ENCODE results near the gene NT5M. TPM values are rescaled to one million over a fixed set of nuclear protein-coding genes. Genes with fewer than 3 reads are reported as not detected.
"Not testable (repeated sequence)": the region's sequence is repeated elsewhere in the genome, so short reads cannot be mapped to it uniquely, and the experiment has no call there.

Gene NT5M
- total RNA-seq, 1 donor from 2014 or later, result 2.1 TPM

- DNase-seq (ENCODE audit: low spot score), result not testable (repeated sequence)
Measured at GRCh38 chr17:17301659-17302058, 1.5 kb upstream of the NT5M start.

- no peak for DNase-seq (ENCODE audit: low spot score)
Measured at GRCh38 chr17:17303847-17304490, 796 bp downstream of the NT5M start.

GRCh38 chr17:17304521-17304985, 1.4 kb downstream of the NT5M start:
- DNase-seq (ENCODE audit: low spot score), result no peak

GRCh38 chr17:17305281-17305801, 2.2 kb downstream of the NT5M start:
- DNase-seq (ENCODE audit: low spot score), result no peak

DNA sequence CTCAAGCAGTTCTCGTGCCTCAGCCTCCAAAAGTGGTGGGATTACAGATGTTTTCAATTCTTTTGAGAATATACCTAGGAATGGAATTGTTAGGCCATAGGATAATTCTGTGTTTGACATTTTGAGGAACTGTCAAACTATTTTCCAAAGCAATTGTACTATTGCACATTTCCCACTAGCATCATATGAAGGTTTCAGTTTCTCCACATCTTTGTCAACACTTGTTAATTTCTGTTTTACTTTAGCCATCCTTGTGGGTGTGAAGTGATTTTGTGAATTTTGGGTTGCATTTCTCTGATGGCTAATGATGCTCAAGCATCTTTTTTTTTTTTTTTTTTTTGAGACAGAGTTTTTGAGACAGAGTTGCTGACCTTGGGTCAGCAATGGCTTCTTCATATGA, 6.2 kb downstream of the NT5M start:
- no peak for DNase-seq (ENCODE audit: low spot score)

GRCh38 chr17:17313350-17313991, 10.3 kb downstream of the NT5M start:
- no peak for DNase-seq (ENCODE audit: low spot score)

GRCh38 chr17:17314501-17315071, 11.4 kb downstream of the NT5M start:
- DNase-seq (ENCODE audit: low spot score), result no peak

DNA sequence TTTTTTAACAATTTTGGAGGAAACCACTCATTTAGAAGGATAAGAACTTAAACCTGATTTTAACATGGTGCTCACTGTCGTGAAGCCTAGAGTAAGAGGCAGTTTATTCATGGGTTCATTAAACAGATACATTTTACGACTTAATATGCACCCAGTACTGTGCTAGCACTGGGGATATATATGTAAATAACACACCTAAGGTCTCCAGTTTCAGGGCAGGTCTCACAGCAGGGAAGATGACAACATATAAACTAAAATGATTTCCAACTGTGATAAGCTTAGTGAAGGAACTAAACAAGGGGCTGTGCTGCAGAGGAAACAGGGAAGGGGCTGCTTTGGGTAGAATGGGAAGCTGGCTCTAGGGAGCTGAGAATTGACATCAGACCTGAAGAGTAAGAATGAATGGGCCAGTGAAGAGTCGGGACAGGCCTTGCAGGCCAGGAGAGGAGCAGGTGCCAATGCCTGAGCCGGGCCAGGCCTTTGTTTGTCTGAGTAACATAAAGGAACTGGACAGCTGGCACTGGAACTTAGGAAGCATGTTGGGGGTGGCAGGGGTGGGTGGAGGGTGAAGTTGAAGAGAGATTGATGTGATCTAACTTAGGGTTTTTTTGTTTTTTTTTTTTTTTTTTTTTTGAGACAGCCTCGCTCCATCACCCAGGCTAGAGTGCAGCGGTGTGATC, 12.1 kb downstream of the NT5M start:
- no peak for DNase-seq (ENCODE audit: low spot score)

GRCh38 chr17:17320188-17320910, 17.2 kb downstream of the NT5M start:
- no peak for DNase-seq (ENCODE audit: low spot score)

GRCh38 chr17:17320911-17321220, 17.7 kb downstream of the NT5M start:
- no peak for DNase-seq (ENCODE audit: low spot score)

DNA sequence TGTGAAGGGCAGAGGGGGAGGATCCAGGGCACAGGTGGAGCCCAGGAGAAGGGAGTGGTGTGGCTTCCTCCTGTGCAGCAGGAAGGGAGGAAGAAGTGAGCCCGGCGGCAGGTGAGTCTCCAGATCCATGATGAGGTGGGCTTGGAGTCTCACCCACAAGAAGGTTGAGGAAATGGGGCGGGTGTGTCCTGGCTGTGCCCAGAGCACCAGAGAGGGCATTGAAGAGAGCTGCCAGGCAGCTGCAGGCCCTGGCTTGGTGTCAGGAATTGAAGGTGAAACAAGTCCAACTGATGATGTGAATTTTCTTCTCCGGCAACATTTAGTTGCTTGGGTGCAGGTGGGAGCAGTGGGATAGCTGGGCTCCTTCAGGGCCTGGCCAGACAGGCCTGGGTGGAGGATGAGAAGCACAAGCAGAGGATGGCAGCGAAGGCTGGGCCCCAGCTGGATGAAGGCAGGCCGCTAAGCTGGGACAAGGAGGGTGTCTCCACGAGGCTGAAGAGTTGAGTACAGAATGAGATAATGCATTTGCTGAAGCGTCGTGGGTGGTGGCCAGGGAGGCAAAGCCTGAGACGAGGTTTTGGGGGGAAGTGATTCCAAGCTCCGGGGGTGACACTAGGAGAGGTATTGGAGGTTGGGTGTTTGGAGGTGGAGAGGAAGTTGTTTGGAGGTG, 18.3 kb downstream of the NT5M start:
- no peak for DNase-seq (ENCODE audit: low spot score)

DNA sequence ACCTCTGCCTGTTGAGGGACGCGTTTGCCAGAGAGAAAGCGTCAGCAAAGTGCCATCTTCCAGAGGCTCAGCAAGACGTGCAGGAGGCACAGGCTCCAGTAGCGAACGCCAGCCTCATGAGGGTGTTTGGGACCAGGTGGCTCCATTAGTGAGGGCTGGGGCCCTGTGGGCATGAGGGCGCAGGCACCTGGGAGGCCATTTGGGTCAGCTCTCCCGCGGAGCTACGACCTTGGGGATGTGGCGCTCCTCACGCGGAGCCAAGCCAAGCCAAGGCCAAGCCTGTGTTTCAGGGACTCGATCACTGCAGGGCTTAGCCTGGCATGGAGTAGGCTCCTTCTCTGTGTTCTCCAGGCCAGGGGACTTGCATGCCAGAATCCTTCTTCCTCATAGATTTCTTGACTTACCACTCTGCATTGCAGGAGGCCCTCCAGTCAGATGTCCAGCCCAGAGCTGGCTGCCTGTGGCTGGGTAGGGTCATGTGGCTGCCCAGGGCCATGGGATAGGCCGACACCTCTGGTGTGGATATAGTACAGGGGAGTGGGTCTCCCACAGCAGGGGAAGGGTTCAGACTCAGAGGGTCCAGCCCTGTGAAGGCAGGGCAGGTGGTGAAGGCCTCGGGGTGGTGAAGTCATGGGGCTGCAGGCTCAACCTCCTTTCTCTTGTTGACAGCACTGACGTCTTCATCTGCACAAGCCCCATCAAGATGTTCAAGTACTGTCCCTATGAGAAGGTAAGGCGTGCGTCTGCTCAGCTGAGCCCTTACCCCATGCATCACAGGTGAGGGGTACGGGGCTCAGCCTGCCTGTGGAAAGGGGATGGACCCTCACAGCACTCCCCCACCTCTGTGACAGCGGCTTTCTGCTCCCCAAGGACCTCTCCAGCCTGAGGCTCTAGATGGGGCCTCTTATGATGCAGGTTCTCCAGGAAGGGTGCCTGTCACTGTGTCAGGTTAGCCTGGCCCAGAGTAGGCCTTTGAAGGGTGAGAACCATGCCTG, 19.6 kb downstream of the NT5M start:
- DNase-seq (ENCODE audit: low spot score), result no peak

- no peak for DNase-seq (ENCODE audit: low spot score)
Measured at GRCh38 chr17:17324616-17325015, 21.4 kb downstream of the NT5M start.

DNA sequence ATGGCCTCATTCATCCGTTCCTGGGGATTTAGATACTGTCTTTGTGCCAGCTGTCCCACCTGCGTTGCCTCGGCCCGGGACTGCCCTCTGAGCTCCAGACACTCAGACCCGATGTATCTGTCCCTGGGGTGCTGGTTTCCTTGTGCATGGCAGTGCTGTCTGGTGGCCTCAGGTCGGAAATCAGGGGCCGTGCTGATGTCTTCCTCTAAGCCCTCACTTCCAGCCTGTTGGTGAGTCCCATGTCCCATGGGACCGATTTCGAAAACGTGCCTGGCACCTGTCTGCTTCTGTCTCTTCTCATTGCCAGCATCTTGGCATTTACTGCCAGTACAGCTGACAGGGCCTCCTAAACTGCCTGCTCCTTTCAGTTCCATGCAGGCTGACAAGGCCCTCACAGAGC, 22.1 kb downstream of the NT5M start:
- DNase-seq (ENCODE audit: low spot score), result no peak

- no peak for DNase-seq (ENCODE audit: low spot score)
Measured at GRCh38 chr17:17325816-17326215, 22.6 kb downstream of the NT5M start.

- DNase-seq (ENCODE audit: low spot score), result no peak
Measured at GRCh38 chr17:17326275-17326875, 23.2 kb downstream of the NT5M start.

DNA sequence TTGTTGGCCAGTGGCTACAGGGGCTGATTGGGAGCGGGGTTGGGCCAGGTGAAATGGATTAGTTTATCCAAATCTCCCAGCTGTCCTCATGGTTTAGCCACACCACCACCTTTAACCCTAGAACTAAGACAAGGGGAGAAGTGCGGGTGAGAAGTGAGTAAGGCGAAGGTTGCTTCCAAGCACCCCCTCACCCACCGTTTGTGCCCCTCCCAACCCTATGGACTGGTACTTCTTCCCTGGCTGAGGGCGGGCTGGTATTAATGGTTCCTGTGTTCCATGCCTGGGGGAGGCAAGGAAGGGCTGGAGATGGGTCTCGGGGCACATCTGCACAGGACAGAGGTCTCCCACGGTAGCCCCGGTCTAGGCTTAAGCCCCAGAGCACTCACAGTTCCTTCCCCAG, 25.1 kb downstream of the NT5M start:
- DNase-seq (ENCODE audit: low spot score), result no peak

DNA sequence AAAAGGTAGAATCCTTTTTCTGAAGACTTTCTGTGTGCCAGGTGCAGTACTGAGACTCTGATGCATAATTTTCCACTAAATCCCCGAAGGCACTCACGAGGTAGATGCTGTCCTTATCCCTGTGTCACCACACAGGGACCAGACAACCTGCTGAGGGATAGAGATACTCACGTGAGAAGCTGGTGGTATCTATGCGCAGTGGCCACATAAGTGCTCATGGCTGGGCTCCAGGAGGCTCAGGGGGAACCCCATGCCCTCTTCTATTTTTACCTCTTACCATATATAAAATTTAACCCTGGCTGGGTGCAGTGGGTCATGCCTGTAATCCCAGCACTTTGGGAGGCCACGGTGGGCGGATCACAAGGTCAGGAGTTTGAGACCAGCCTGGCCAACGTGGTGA, 38.3 kb downstream of the NT5M start:
- no peak for DNase-seq (ENCODE audit: low spot score)

DNA sequence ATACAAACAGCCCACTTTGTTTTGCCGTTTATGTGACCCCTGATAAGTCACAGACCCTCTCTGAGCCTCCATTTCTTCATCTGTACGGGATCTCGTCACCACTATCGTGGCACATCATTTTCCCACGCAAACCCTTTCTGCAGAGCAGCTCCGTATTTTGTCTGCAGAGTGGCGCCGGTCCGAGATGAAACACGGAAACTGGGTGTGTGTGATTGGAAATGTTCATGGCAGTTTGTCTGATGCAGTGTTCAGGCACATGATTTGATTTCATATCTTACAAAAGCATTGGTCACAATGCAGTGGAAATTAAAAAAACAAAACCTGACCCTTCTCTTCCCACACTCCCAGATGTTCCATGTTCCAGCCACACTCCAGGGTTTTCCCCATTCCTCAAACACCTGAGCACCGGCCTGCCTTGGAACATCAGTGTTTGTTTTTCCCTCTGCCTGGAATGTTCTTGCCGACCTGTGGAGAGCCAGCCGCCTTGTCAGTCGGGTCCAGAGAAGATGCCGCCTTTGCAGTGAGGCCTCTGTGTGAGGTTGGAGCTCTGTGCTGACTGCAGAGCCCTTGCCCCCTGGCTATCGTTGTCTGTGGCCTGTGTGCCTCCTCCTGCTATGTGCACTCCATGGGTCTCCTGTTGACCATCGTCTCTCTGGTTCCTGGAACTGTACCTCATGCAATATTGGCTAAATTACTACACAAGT, 39.2 kb downstream of the NT5M start:
- no peak for DNase-seq (ENCODE audit: low spot score)
